B cell (primary cell): Measurements from ENCODE around the gene FAIM.

Source experiments
- EZH2 ChIP-seq: IDR thresholded peaks from 2 replicates; pipeline ENCODE4 v1.6.1; 2012; ENCODE audit warnings: borderline replicate concordance, low read depth, mild to moderate bottlenecking, moderate library complexity, low read length; ENCODE audit not compliant: insufficient read depth, poor library complexity, severe bottlenecking
- TF ChIP-seq, protein P1 (sequence below): fragments of 200-600 bp; IDR thresholded peaks from one replicate; pipeline ENCODE4 v1.8.0; 2022; ENCODE audit warnings: antibody characterized with exemption, mild to moderate bottlenecking

DNA sequence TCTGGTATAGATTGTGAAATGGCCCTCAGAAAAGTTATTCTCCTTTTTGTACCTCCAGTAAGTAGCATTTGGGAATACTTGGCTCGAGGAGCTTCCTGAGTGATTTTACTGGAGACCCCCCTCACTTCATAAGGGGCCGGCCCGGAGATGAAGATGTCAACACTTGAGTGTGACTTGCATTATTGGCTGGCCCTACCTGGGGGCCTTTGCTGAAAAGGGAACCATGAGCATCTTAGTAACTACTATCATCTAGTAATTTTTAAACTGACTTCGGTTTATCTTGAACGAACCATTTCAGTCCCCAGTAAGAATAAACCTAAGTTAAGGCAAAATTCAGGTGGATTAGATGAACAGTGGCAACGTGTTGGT is 1.3 kb downstream of the FAIM start:
- TF ChIP-seq, protein P1, sequence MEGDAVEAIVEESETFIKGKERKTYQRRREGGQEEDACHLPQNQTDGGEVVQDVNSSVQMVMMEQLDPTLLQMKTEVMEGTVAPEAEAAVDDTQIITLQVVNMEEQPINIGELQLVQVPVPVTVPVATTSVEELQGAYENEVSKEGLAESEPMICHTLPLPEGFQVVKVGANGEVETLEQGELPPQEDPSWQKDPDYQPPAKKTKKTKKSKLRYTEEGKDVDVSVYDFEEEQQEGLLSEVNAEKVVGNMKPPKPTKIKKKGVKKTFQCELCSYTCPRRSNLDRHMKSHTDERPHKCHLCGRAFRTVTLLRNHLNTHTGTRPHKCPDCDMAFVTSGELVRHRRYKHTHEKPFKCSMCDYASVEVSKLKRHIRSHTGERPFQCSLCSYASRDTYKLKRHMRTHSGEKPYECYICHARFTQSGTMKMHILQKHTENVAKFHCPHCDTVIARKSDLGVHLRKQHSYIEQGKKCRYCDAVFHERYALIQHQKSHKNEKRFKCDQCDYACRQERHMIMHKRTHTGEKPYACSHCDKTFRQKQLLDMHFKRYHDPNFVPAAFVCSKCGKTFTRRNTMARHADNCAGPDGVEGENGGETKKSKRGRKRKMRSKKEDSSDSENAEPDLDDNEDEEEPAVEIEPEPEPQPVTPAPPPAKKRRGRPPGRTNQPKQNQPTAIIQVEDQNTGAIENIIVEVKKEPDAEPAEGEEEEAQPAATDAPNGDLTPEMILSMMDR, result no peak
- TF ChIP-seq EZH2, result no peak
